Spleen (tissue), 11 donors: ENCODE results near the gene TFF1. TPM values are rescaled to one million over a fixed set of nuclear protein-coding genes. Genes with fewer than 3 reads are reported as not detected.

Experiments used
- DNase-seq: peaks from one replicate; pipeline ENCODE4 v3.0.0-alpha.2; 2020
- H3K27ac ChIP-seq, 8 donors: fragments of 200-600 bp; sonication (generic) in 7 of 8; 1 replicate in 4 of 8; 2 replicates in 4 of 8; pipeline versions ENCODE4 v1.5.0 to v1.8.0; 2016 to 2021; ENCODE audit warnings: inconsistent platforms in 4 of 8, mild to moderate bottlenecking in 4 of 8, moderate library complexity in 1 of 8
- H3K27me3 ChIP-seq, 7 donors: fragments of 200-600 bp; sonication (generic) in 6 of 7; replicated peaks in 1 of 7; 1 replicate in 4 of 7; 2 replicates in 3 of 7; pipeline versions ENCODE4 v1.5.0 to v1.8.0; 2016 to 2021; ENCODE audit warnings: inconsistent platforms in 3 of 7, mild to moderate bottlenecking in 1 of 7
- H3K36me3 ChIP-seq, 6 donors: fragments of 200-600 bp; sonication (generic) in 5 of 6; 1 replicate in 4 of 6; 2 replicates in 2 of 6; pipeline versions ENCODE4 v1.5.0 to v1.8.0; 2016 to 2021; ENCODE audit warnings: inconsistent platforms in 2 of 6
- H3K4me1 ChIP-seq, 6 donors: fragments of 200-600 bp; sonication (generic) in 5 of 6; 1 replicate in 3 of 6; 2 replicates in 3 of 6; pipeline versions ENCODE4 v1.5.0 to v1.8.0; 2016 to 2021; ENCODE audit warnings: inconsistent platforms in 3 of 6
- H3K4me3 ChIP-seq, 8 donors: fragments of 200-600 bp; sonication (generic) in 7 of 8; 1 replicate in 4 of 8; 2 replicates in 4 of 8; pipeline versions ENCODE4 v1.5.0 to v1.8.0; 2016 to 2021; ENCODE audit warnings: inconsistent platforms in 4 of 8, mild to moderate bottlenecking in 4 of 8, moderate library complexity in 2 of 8
- H3K9me3 ChIP-seq, 8 donors: fragments of 200-600 bp; sonication (generic) in 7 of 8; 1 replicate in 4 of 8; 2 replicates in 4 of 8; pipeline versions ENCODE4 v1.5.0 to v1.8.0; 2016 to 2021; ENCODE audit warnings: inconsistent platforms in 4 of 8
- POLR2A ChIP-seq, 3 donors: fragments of 450-650 bp; IDR thresholded peaks; one replicate each; pipeline ENCODE4 v1.5.1; 2017; ENCODE audit warnings: antibody characterized with exemption in 3 of 3, mild to moderate bottlenecking in 1 of 3
- POLR2AphosphoS5 ChIP-seq, 3 donors: sonication (generic); formaldehyde crosslinking; IDR thresholded peaks; one replicate each; pipeline ENCODE4 v1.5.1; 2017; ENCODE audit warnings: antibody characterized with exemption in 3 of 3
- WGBS, 5 donors: extraction: QIAGEN DNeasy Blood & Tissue Kit in 3 of 5; methylation state at CpG; one replicate each; pipeline versions ENCODE4 v1.1.5 to v1.1.7; 2013 to 2018; 5-methylcytosine and 5-hydroxymethylcytosine counted together
- intact Hi-C: fragments of 100-400 bp; cut with DNase I; formaldehyde crosslinking; loops from one replicate; pipeline ENCODE4 v1.15.0; 2023; ENCODE audit warnings: low total_unique reads
- polyA plus RNA-seq, 3 donors: library from polyadenylated mRNA; stranded (reverse); fragments of 200-250 nt; gene quantifications; one replicate each; pipeline ENCODE4 v1.2.1, GENCODE V29; 2013
- total RNA-seq, 7 donors: library from RNA; depleted of rRNA in 3 of 7; stranded (reverse); fragments of >200 nt in 3 of 7; fragmentation: NEBNext Ultra II Directional in 4 of 7; extraction: Animal tissue kit (Norgen Biotek cat#: 25700) in 4 of 7; gene quantifications; one replicate each; pipeline versions ENCODE4 v1.1.0 to v1.2.1, GENCODE V29; 2016 to 2021
- TF ChIP-seq, protein P1 (sequence below), 11 experiments: fragments of 200-600 bp in 7 of 11; fragments of 450-650 bp in 4 of 11; sonication (generic) in 4 of 11; IDR thresholded peaks in 8 of 11; conservative IDR thresholded peaks in 3 of 11; 1 replicate in 7 of 11; 2 replicates in 4 of 11; pipeline versions ENCODE4 v1.4.0 to v1.8.0; 2016 to 2021; ENCODE audit warnings: antibody characterized with exemption in 11 of 11, inconsistent platforms in 4 of 11, mild to moderate bottlenecking in 1 of 11
- donor health status: healthy with polysubstance abuse.
- donor health status: DM: no; HTN: no; CAD: no; lungs with moderate emphysema.
- donor health status: DM: no; HTN: no; CAD: no.
- donor health status: Bipolar disorder and iron deficiency.
- donor health status: healthy.
- donor health status: DM: no; HTN: no; CAD: no.
- donor health status: DM: yes; HTN: yes; CAD: no.

TFF1 gene
- total and polyA plus RNA-seq, 10 donors = not detected

DNA sequence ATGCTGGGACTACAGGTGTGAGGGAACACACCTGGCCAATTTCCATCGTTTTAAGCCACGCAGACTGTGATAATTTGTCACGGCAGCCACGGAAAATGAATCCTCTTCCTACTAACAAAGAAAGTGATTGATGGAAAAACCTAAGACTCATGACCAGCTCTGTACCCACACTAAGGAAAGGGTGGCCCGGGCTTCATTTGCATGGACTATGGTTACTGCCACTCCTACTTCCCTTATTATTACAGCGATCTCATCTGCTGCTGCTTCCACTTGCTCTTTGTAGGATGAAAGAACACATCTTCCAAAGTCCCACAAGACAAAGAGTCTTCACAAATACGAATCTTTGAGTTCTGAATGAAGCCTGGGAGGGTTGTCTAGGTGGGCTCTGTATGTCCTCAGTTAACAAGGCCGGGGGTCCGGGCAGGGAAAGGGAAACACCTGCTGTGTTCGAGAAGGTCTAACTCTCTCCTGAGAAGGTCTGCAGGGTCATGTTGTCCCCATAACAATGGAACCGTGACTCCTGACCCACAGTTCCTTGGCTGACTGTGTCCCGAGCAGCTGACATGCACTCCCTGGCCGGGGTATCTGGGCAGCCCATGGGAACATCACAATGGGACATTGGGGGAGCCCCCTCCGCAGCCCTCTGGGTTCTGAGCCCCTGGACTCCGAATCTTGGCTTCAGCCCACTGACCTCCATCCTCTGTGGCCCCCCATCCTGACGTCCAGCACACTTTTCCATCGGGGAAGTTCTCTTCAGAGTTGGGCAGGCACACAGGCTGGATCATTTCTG, 13.3 kb upstream of the TFF1 start:
- 71 to 79% (median 72%) methylated on average over 16 to 17 of the region's 17 CpGs for WGBS, 5 donors
- intact Hi-C loops = loop anchor here (10.0 kb wide), 1 partner anchor 65 kb away; no protein-coding TSS in a partner anchor
- Histone ChIP-seq H3K4me3 (no peak overlapping the region), H3K27ac (no peak overlapping the region), H3K9me3 (peaks cover 3 to 19% (median 16%) of the 10 kb centered on the region in 8 donors), H3K27me3 (peaks cover 0 to 22% (median 0%) of the 10 kb centered on the region in 7 donors), H3K4me1 (peaks cover 0 to 17% (median 0%) of the 10 kb centered on the region in 6 donors), H3K36me3 (no peaks in the 10 kb centered on the region)
- DNase-seq = peak; percentile 69
- no peak for TF ChIP-seq POLR2A (IDR thresholded peaks at IDR 0.05)
- no peak for TF ChIP-seq POLR2AphosphoS5 (IDR thresholded peaks at IDR 0.05)
- TF ChIP-seq, protein P1, sequence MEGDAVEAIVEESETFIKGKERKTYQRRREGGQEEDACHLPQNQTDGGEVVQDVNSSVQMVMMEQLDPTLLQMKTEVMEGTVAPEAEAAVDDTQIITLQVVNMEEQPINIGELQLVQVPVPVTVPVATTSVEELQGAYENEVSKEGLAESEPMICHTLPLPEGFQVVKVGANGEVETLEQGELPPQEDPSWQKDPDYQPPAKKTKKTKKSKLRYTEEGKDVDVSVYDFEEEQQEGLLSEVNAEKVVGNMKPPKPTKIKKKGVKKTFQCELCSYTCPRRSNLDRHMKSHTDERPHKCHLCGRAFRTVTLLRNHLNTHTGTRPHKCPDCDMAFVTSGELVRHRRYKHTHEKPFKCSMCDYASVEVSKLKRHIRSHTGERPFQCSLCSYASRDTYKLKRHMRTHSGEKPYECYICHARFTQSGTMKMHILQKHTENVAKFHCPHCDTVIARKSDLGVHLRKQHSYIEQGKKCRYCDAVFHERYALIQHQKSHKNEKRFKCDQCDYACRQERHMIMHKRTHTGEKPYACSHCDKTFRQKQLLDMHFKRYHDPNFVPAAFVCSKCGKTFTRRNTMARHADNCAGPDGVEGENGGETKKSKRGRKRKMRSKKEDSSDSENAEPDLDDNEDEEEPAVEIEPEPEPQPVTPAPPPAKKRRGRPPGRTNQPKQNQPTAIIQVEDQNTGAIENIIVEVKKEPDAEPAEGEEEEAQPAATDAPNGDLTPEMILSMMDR (IDR thresholded peaks at IDR 0.05 in 8 of 11, conservative IDR thresholded peaks at IDR 0.05 in 3 of 11) = no peak

DNA sequence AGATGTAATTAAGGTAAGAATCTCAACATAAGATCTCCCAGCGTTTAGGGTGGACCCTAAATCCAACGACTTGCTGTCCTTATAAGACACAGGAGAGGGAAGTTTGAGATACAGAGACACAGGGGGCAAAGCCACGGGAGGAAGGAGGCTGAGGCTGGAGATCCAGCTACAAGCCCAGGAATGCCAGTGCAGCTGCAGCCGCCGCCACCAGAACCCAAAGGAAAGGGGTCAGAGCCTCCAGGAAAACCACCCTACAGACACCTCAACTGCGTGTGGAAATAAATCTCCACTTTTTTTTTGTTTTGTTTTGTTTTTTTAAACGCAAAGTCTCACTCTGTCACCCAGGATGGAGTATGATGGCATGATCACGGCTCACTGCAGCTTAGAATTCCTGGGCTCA, 12.1 kb upstream of the TFF1 start:
- Histone ChIP-seq H3K4me3 (no peak overlapping the region), H3K4me1 (peaks cover 0 to 6% (median 0%) of the 10 kb centered on the region in 6 donors), H3K27ac (no peak overlapping the region), H3K9me3 (peaks cover 3 to 18% (median 16%) of the 10 kb centered on the region in 8 donors), H3K36me3 (no peaks in the 10 kb centered on the region), H3K27me3 (peaks cover 0 to 28% (median 0%) of the 10 kb centered on the region in 7 donors)
- 67 to 75% (median 74%) methylated on average over 8 of the region's 8 CpGs for WGBS, 5 donors
- intact Hi-C loops = no loop called here
- peak; percentile 13 for DNase-seq
- TF ChIP-seq POLR2A (IDR thresholded peaks at IDR 0.05) (no peak), POLR2AphosphoS5 (IDR thresholded peaks at IDR 0.05) (no peak)
- TF ChIP-seq, protein P1 (IDR thresholded peaks at IDR 0.05 in 8 of 11, conservative IDR thresholded peaks at IDR 0.05 in 3 of 11) = no peak

DNA sequence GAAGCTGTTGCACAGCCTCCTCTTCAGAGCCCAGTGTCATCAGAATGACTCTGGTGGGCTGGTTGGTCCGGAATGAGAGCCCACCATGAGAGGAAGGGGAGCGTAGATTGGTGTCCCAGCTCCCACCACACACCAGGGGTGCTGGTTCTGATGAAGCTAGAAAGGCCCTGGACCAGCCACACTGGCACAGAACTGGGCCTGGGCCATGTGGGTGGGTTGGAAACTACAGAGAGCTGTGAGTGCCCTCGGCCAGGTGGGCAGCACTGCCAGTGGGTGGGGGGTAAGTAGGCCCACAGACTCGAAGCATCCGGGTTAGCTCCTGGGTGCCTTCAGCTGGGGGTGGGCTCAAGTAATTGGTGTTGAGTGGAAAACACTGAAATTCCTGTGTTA, 11.6 kb upstream of the TFF1 start:
- peaks cover 0 to 28% (median 0%) of the 10 kb centered on the region in 7 donors for H3K27me3 ChIP-seq
- 68 to 85% (median 80%) methylated on average over 5 of the region's 5 CpGs for WGBS, 5 donors
- no peak overlapping the region for H3K27ac ChIP-seq
- no peak overlapping the region for H3K4me3 ChIP-seq
- H3K4me1 ChIP-seq = peaks cover 0 to 5% (median 0%) of the 10 kb centered on the region in 6 donors
- peak; percentile 47 for DNase-seq
- no peaks in the 10 kb centered on the region for H3K36me3 ChIP-seq
- intact Hi-C loops = no loop called here
- TF ChIP-seq POLR2A (IDR thresholded peaks at IDR 0.05) (no peak), POLR2AphosphoS5 (IDR thresholded peaks at IDR 0.05) (no peak)
- TF ChIP-seq, protein P1 (IDR thresholded peaks at IDR 0.05 in 8 of 11, conservative IDR thresholded peaks at IDR 0.05 in 3 of 11) = no peak
- H3K9me3 ChIP-seq = peaks cover 3 to 18% (median 16%) of the 10 kb centered on the region in 8 donors

DNA sequence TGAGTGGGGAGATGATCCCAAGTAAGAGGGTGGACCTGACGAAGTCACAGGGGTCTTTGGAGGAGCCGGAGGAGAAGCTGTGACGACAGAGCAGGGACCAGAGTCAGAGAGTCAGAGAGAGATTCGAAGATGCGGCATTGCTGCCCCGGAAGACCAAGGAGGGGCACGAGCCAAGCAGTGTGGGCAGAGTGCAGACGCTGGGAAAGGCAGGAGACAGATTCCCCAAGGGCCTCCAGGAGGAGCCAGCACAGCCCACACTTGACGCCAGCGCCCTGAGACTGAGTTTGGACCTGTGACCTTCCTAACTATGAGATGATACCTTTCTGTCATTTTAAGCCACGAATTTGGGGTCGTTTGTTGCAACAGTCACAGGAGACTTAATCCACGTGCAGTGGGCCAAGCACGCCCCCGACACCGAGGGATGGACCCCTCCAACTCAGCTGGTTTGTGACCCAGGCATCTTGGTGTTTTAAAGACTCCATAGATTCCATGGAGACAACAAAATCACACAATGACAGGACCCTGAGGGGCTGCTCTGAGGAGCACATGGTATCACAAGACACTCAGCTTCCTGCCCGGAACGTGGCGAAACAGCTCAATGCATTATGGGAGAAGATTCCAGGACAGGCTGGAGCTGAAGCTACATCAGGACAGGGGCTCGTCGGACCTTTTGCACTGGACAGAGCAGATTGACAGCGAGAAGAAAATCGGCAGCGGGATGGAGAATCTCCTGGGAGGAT, 11.0 kb upstream of the TFF1 start:
- Histone ChIP-seq H3K4me3 (no peak overlapping the region), H3K4me1 (no peaks in the 10 kb centered on the region), H3K36me3 (no peaks in the 10 kb centered on the region), H3K27ac (no peak overlapping the region), H3K9me3 (peaks cover 3 to 14% (median 12%) of the 10 kb centered on the region in 8 donors), H3K27me3 (peaks cover 0 to 28% (median 0%) of the 10 kb centered on the region in 7 donors)
- DNase-seq = peak; percentile 47
- intact Hi-C loops = no loop called here
- WGBS, 5 donors = 77 to 89% (median 80%) methylated on average over 23 to 24 of the region's 24 CpGs
- TF ChIP-seq, protein P1 (IDR thresholded peaks at IDR 0.05 in 8 of 11, conservative IDR thresholded peaks at IDR 0.05 in 3 of 11) = no peak
- TF ChIP-seq POLR2AphosphoS5 (IDR thresholded peaks at IDR 0.05) (no peak), POLR2A (IDR thresholded peaks at IDR 0.05) (no peak)
